ENCODE data around the gene CSF3.

DNA sequence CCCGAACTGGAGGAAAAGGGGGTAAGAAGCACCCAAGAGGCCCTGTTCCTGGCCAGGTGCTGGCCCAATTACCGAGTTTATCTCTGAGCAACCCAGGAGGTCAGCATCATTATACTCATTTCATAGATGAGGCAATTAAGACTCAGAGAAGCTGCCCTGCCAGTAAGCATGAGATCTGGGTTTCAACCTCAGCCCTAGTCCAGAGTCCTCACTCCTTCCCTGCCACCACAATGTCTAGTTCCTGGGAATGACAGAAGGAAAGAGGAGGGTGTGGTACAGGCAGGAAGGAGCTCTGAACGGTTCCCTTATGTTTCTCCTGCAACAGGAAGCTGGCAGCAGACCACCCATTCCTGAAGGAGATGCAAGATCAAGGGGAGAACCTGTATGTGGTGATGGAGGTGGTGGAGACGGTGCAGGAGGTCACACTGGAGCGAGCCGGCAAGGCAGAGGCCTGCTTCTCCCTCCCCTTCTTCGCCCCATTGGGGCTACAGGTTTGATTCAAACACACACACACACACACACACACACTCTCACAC is 45.0 kb upstream of the CSF3 start:
- TF ChIP-seq, protein P1, sequence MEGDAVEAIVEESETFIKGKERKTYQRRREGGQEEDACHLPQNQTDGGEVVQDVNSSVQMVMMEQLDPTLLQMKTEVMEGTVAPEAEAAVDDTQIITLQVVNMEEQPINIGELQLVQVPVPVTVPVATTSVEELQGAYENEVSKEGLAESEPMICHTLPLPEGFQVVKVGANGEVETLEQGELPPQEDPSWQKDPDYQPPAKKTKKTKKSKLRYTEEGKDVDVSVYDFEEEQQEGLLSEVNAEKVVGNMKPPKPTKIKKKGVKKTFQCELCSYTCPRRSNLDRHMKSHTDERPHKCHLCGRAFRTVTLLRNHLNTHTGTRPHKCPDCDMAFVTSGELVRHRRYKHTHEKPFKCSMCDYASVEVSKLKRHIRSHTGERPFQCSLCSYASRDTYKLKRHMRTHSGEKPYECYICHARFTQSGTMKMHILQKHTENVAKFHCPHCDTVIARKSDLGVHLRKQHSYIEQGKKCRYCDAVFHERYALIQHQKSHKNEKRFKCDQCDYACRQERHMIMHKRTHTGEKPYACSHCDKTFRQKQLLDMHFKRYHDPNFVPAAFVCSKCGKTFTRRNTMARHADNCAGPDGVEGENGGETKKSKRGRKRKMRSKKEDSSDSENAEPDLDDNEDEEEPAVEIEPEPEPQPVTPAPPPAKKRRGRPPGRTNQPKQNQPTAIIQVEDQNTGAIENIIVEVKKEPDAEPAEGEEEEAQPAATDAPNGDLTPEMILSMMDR (IDR thresholded peaks at IDR 0.05), result no peak
- no peak for TF ChIP-seq POLR2A (IDR thresholded peaks at IDR 0.05)

All from testis (tissue), 2 donors.